ENCODE data around the gene CGRRF1. TPM values are rescaled to one million over a fixed set of nuclear protein-coding genes. Genes with fewer than 3 reads are reported as not detected.

CGRRF1 gene
- total RNA-seq, 1 donor from 2014 or later = 22.5 TPM

- peak; percentile 31 for ATAC-seq
- peaks cover 5% of the 10 kb centered on the region for H3K4me1 ChIP-seq
- TF ChIP-seq CTCF (IDR thresholded peaks at IDR 0.05) = no peak
These were observed 67.8 kb downstream of the CGRRF1 start for GRCh38 chr14:54577494-54577893.

GRCh38 chr14:54577977-54578376 lies 68.3 kb downstream of the CGRRF1 start:
- Histone ChIP-seq H3K4me1 (peaks cover 5% of the 10 kb centered on the region), H3K4me3 (no peak overlapping the region), H3K36me3 (no peaks in the 10 kb centered on the region), H3K9me3 (no peaks in the 10 kb centered on the region), H3K27ac (no peak overlapping the region), H3K27me3 (no peaks in the 10 kb centered on the region)
- intact Hi-C loops (cut with DNase I) = loop anchor here (10.0 kb wide), 1 partner anchor 67 kb away; no protein-coding TSS in a partner anchor
- no peak for DNase-seq
- no peak for TF ChIP-seq CTCF (IDR thresholded peaks at IDR 0.05)
- no peak for ATAC-seq

More at GRCh38 chr14:54577494-54577893, 67.8 kb downstream of the CGRRF1 start:
- intact Hi-C loops (cut with DNase I) = loop anchor here (10.0 kb wide), 1 partner anchor 67 kb away; no protein-coding TSS in a partner anchor
- H3K27me3 ChIP-seq = no peaks in the 10 kb centered on the region
- no peak overlapping the region for H3K27ac ChIP-seq
- DNase-seq = no peak
- no peaks in the 10 kb centered on the region for H3K36me3 ChIP-seq
- H3K4me3 ChIP-seq = no peak overlapping the region
- H3K9me3 ChIP-seq = peaks cover 5% of the 10 kb centered on the region

- no peaks in the 10 kb centered on the region for H3K9me3 ChIP-seq
- TF ChIP-seq CTCF (IDR thresholded peaks at IDR 0.05) = no peak
- no peaks in the 10 kb centered on the region for H3K36me3 ChIP-seq
- DNase-seq (no peak), ATAC-seq (peak; percentile 85)
- H3K4me3 ChIP-seq = no peak overlapping the region
- H3K27me3 ChIP-seq = no peaks in the 10 kb centered on the region
- intact Hi-C loops (cut with DNase I) = loop anchor here (10.0 kb wide), 1 partner anchor 65 kb away; no protein-coding TSS in a partner anchor
- H3K27ac ChIP-seq = no peak overlapping the region
- H3K4me1 ChIP-seq = peaks cover 5% of the 10 kb centered on the region
These were observed 69.9 kb downstream of the CGRRF1 start for GRCh38 chr14:54579621-54580020.

GRCh38 chr14:54580933-54581332 lies 71.2 kb downstream of the CGRRF1 start:
- ATAC-seq = no peak
- no peaks in the 10 kb centered on the region for H3K36me3 ChIP-seq
- no peak for DNase-seq
- H3K27me3 ChIP-seq = no peaks in the 10 kb centered on the region
- TF ChIP-seq CTCF (IDR thresholded peaks at IDR 0.05) = no peak
- peaks cover 5% of the 10 kb centered on the region for H3K4me1 ChIP-seq
- no peaks in the 10 kb centered on the region for H3K9me3 ChIP-seq
- no peak overlapping the region for H3K4me3 ChIP-seq
- no peak overlapping the region for H3K27ac ChIP-seq
- intact Hi-C loops (cut with DNase I) = no loop called here

GRCh38 chr14:54582334-54582733 lies 72.6 kb downstream of the CGRRF1 start:
- TF ChIP-seq CTCF (IDR thresholded peaks at IDR 0.05) = no peak
- ATAC-seq (no peak), DNase-seq (no peak)
- Histone ChIP-seq H3K27me3 (no peaks in the 10 kb centered on the region), H3K36me3 (no peaks in the 10 kb centered on the region), H3K4me3 (no peak overlapping the region), H3K9me3 (no peaks in the 10 kb centered on the region), H3K27ac (no peak overlapping the region), H3K4me1 (no peaks in the 10 kb centered on the region)
- intact Hi-C loops (cut with DNase I) = no loop called here

GRCh38 chr14:54584097-54584496 lies 74.4 kb downstream of the CGRRF1 start:
- no peak for ATAC-seq
- intact Hi-C loops (cut with DNase I) = no loop called here

More at GRCh38 chr14:54584097-54584496, 74.4 kb downstream of the CGRRF1 start:
- H3K9me3 ChIP-seq = no peaks in the 10 kb centered on the region
- H3K27me3 ChIP-seq = no peaks in the 10 kb centered on the region
- no peaks in the 10 kb centered on the region for H3K4me1 ChIP-seq
- H3K36me3 ChIP-seq = no peaks in the 10 kb centered on the region
- H3K4me3 ChIP-seq = no peak overlapping the region
- no peak for DNase-seq
- no peak for TF ChIP-seq CTCF (IDR thresholded peaks at IDR 0.05)
- no peak overlapping the region for H3K27ac ChIP-seq

Measured in upper lobe of right lung (tissue), 1 donor.